Astrocyte (in vitro differentiated cells and primary cell): ENCODE data around the gene MMP8.

ENCODE experiments used
- CTCF ChIP-seq: IDR thresholded peaks from 2 replicates; pipeline ENCODE4 v1.5.1; 2011; ENCODE audit warnings: low read depth, mild to moderate bottlenecking, inconsistent platforms, low read length, moderate library complexity; ENCODE audit not compliant: insufficient read depth
- EZH2 ChIP-seq: IDR thresholded peaks from 2 replicates; pipeline ENCODE4 v1.6.1; 2012; ENCODE audit warnings: mild to moderate bottlenecking, low read length, inconsistent platforms; ENCODE audit not compliant: insufficient read depth

GRCh38 chr11:102761646-102762238 is 37.0 kb upstream of the MMP8 start:
- TF ChIP-seq CTCF = no peak
- no peak for TF ChIP-seq EZH2
